Activated effector memory CD4-positive, alpha-beta T cell treated with anti-CD3 and anti-CD28 coated beads, Interleukin-2, amount 50 U/mL, for 16 hours (primary cell): ENCODE results near the gene PRELID3B.

Source experiments
- DNase-seq: peaks from one replicate; pipeline ENCODE4 v3.0.0-alpha.2; 2020

The PRELID3B gene

DNA sequence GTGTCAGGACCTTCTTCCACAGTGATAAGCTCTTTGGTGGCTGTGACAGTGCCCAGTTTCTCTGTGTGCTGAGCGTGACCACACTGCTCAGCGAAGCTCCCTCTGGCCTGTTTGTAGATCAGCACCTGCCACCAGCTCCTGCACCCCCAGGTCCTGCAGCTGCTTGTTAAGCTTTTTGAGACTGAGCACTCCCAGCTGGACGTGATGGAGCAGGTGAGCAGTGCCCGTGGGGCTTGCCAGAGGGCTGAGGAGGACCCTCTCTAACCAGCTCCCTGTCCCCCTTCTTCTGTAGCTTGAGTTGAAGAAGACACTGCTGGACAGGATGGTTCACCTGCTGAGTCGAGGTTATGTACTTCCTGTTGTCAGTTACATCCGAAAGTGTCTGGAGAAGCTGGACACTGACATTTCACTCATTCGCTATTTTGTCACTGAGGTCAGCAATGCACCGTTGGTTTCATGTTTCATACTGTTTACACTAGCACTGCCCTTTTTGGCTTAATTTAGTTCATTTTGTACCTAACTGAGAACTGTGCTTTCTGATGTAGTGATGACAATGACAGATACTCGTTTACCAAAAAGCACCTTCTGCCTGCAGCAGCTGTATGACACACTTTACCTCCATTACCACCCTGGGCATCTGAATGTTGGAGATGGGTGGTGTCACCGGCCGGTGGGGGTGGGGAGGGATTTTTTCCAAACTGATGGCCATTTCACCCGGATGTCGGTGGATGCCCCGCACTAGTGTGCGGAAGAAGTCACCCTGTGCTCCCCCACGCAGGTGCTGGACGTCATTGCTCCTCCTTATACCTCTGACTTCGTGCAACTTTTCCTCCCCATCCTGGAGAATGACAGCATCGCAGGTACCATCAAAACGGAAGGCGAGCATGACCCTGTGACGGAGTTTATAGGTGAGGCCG is 49.0 kb downstream of the PRELID3B start:
- peak; percentile 60 for DNase-seq

DNA sequence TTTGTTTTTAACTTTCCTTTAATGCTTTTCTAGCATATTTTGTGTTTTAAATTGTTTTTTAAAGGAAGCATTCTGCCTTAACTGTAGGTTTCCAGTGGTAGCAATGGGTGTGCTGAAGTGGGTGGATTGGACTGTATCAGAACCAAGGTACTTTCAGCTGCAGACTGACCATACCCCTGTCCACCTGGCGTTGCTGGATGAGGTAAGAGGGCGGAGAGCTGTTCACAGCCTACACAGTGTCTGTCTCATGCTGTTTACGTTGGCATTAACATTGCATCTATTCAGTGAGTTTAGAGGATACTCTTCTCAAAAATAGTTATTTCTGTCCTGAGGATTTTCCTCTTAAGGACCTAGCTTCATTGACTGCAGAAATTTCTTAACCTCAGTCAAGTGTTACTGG is 49.7 kb downstream of the PRELID3B start:
- DNase-seq: no peak

DNA sequence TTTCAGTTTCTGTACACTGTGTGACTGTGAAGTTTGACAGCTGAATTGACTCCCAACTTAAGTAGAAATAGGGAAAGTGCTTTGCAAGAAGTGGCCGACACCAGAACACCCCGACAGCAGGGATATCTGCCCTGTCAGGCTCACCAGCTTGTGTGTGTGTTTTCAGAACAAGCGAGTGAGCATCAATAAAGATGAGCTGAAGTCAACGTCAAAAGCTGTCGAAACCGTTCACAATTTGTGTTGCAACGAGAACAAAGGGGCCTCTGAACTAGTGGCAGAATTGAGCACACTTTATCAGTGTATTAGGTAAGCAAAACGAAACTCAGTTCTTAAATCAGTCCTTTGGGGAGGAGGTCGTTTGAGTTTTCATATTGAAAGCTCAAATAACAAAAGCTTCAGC is 50.9 kb downstream of the PRELID3B start:
- DNase-seq: peak; percentile 36

DNA sequence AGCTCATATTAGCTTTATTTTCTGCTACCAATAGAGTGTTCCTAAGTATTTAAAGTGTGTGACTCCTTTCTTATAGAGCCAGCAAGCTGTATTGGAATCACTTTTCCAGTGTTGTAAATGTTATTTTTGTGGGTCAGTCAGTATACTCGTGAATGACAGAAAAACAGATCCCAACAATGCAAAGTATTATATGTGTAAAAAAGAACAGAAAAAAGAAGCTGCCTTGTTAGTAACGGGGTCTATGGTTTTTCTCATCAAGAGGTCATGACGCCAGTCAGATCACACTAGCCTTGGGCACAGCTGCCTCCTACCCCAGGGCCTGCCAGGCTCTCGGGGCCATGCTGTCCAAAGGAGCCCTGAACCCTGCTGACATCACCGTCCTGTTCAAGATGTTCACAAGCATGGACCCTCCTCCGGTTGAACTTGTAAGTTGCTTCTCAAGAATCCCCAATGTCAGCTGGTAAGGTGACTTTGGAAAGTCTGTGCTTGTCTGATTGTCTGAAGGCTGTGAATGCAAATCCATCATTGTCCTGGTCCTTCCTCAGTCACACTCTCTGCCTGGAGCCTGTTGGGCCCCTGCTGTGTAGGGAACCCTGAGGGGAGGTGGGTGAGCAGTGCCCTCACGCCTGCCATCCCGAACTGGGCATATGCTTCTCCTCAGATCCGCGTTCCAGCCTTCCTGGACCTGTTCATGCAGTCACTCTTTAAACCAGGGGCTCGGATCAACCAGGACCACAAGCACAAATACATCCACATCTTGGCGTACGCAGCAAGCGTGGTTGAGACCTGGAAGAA is 51.7 kb downstream of the PRELID3B start:
- peak; percentile 34 for DNase-seq

DNA sequence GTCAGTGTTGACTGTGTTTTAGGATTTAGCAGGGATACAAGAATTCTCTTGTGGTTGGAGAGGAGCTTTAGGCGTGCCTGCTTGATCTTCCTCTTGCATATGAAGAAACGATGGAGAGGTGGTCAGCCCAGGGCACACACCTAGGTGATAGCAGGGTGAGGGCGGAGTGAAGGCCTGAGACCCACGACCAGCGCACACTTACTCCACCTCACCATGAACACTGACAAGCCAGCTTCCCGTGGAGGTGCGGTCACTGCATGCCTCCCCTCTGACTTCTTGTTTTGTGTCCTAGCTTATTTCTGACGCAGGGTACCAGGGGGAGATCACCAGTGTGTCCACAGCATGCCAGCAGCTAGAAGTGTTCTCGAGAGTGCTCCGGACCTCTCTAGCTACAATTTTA is 53.4 kb downstream of the PRELID3B start:
- peak; percentile 53 for DNase-seq

- no peak for DNase-seq
These were observed 54.1 kb downstream of the PRELID3B start for GRCh38 chr20:58988565-58988882.

DNA sequence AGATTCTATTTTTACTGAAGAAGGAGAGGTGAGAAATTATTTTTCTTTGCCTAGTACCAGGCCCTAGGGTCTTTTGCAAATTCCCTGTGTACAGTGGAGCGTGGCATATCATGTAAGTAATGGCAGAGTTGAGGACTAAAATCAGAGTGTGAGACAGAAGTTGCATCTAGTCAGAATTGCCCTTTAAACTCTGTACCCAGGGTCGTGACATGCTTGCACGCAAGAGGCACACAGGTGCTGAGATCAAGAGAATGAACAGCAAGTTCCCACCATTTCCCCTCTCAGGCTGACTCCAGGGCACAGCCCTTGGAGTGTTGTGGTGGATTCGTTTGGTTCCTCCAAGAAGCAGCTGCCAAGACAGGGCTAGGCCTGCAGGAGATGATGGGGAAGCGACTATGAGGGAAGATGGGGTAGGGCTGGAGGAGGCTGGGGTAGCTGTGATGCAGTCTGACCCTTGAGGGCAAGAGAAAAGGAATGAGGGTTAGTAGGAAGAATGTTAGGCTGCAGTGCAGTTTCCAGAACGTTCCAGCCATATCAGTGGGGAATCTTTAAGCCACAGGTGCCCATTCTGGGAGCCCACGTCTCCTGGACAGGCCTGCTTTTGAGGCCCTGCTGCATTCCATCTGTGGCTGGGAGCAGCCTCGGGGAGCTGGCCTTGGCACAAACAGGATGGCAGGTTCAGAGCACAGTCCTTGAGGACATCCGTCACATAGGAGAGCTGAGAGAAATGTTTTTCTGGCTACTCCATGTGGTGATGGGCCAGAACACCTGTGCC is 54.6 kb downstream of the PRELID3B start:
- peak; percentile 48 for DNase-seq

DNA sequence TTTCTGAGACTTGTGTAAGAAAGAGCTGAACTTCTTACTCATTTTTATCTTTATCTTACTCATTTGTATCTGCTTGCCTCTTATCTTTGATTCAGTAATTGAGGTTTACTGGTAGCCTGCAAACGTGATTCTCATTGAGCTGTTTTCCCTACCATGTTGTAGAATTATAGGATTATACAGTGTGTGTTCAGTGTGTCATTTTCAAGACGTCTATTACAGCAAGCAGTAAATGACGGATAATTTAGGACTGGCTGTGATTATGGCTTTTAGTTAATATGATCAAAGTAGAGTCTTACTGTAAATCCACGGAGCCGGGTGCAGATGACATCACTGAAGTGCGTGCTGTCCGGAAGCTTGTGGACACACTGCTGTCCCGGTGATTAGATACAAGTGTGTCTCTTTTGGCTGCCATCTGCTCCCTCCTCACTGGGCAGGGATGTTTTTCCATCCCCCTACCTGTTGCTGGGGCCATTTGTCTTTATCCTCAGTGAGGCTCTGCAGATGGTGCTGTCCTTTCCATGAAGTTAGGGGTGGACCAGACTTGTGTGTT is 55.5 kb downstream of the PRELID3B start:
- no peak for DNase-seq

- DNase-seq: peak; percentile 8
These were observed 56.2 kb downstream of the PRELID3B start for GRCh38 chr20:58986286-58986967.

DNA sequence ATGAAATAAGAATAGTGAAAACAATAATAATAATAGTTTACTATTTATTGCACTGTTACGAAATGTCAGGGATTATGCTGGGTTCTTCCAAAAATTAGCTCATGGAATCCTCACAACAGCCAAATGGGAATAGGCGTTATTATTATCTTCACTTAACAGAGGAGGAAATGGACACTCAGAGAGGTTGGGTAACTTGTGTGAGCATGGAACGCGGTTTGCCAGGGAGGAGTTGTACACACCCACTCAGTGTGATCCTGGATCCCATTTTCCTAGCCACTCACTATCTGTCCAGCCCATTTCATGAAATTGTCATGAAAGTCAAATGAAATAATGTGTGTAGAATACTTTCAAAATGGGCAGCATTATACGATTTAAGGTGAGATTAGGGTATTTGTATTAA is 56.9 kb downstream of the PRELID3B start:
- no peak for DNase-seq

GRCh38 chr20:58984691-58985090 is 57.9 kb downstream of the PRELID3B start:
- DNase-seq: peak; percentile 30
